CD4-positive, alpha-beta T cell treated with Interferon alpha-2 for 1 hour (primary cell): ENCODE results near the gene FASTK.

Experiments used
- DNase-seq, 2 donors: peaks; one replicate each; pipeline ENCODE4 v3.0.0-alpha.2; 2020 to 2022

The FASTK gene

GRCh38 chr7:151116603-151117440, 36.2 kb upstream of the FASTK start:
- DNase-seq = no peak

- DNase-seq = no peak
Measured at GRCh38 chr7:151115836-151116418, 35.3 kb upstream of the FASTK start.

GRCh38 chr7:151115121-151115835, 34.7 kb upstream of the FASTK start:
- peak in 1 of 2 donors; percentile 31 for DNase-seq

GRCh38 chr7:151114151-151115090, 33.8 kb upstream of the FASTK start:
- DNase-seq = no peak

- no peak for DNase-seq
Measured at GRCh38 chr7:151113344-151114150, 32.9 kb upstream of the FASTK start.

- DNase-seq = peak; percentile 72 to 80
Measured at GRCh38 chr7:151110941-151111645, 30.5 kb upstream of the FASTK start.

DNA sequence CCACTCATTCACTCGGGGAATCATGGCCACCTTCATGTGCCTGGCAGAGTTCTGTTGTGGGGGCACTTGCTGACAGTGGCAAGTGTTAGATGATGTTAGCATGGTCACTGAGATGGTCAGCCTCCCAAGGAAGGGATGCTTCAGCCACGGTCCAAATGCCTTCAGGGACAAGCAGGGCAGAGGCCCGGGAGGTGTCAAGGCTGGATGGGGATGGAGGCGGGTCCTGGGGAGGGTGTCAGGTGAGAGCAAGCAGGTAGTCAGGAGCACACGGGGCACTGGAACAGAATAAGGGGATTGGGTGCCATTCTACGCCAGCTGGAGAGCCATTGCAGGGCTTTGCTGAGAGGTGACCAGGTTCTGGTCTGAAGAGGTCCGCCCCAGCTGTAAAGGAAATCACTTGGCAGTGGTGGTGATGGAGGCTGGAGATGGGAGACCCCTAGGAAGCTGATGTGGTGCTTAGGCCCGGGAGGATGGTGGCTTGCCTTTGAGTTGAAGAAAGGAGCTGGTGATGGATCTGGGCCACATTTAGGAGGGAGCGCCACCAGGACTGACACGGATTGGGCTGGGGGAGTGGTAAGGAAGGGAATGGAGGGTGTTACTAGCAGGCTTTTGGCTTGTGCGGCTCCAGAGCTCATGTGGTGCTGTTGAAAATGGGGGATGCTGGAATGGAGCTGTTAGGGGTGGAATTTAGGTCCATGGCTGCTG, 29.8 kb upstream of the FASTK start:
- no peak for DNase-seq

DNA sequence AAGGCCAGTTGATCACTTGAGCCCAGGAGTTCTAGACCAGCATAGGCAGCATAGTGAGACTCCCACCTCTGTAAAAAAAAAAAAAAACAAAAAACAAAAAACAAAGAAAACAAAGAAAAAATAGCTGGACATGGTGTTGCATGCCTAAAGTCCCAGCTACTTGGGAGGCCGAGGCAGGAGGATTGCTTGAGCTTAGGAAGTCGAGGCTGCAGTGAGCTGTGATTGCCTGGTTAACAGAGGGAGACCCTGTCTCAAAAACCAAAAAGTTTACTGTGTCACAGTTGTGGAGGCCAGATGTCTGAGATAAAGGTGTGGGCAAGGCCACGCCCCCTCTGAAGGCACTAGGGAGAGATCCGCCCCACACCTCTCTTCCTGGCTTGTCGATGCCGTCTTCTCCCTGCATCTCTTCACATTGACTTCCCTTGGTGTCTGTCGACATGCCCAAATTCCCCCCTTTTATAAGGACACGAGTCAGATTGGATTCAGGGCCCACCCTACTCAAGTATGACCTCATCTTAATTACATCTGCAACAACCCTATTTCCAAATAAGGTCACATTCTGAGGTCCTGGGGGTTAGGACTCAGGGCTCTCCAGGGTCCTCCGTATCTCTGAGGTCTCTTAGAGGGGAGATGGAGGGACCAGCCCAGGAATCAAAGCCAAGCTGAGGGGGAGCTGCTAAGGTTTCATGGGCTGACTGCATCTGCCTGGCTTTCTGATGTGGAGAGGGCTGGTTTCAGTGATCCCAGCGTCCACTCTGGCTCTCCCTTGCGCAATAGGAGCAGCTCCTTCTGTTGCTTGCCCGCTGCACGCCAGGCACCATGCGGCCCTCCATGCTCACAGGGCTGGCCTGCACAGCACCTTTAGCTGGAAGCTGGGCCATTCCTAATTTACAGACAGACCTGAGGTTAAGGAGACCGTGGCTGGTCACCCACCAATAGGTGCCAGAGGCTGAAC, 28.8 kb upstream of the FASTK start:
- no peak for DNase-seq

DNA sequence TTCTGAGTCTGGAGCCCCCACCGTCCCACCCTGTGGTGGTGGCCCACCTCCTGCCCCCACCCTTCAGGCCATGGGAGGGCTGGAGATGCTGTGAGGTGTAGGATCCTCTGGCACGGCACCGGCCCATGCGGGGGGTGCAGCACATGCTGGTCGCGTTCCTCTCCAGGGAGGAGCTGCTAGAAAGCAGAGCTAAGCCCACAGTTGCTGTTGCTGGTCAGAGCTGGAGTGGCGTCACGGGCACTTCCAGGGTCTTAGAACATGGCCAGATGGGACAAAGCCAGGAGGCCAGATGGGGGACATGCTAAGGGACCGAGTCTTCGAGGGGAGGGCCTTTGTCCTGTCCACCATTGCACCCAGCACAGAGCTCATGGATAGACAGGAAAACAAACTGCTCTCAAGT, 27.3 kb upstream of the FASTK start:
- DNase-seq = no peak

GRCh38 chr7:151104411-151105235, 24.0 kb upstream of the FASTK start:
- no peak for DNase-seq

GRCh38 chr7:151103973-151104372, 23.4 kb upstream of the FASTK start:
- DNase-seq = no peak

GRCh38 chr7:151102991-151103390, 22.4 kb upstream of the FASTK start:
- DNase-seq = no peak

DNA sequence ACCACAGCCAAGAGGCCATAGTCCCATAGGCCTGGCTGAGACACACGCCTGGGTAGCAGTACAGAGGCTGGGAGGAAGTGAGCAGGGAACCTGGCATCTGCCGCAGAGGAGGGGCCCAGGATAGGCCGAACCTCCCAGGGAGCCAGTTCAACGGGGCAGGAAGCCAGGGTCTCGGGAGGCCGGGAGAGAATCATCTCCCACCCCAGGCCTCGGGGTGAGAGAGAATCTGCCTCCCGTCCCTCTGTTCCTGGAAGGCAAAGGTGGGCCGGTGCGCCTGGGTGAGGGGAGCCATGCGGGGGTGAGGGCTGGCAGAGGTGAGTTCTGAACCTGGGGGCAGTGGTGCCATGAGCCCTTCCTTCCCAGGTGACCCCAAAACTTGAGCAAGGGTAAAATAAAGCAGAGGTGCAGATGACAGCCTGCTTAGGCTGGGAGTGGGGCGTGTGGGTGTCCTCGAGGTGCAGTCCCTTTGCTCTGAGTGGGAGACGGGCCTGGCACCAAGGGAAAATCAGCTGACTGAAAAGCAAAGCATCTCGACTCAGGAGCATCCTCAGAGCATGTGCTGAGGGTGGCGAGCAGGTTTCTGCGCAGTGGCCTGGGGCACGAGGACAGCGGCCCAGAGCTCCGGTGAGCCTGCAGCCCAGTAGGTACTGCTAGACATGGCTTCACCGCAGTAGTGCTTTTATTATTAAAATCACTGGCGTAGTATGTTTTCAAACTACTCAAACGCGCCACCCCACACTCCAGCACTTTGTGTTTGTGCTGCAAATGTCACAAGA, 21.2 kb upstream of the FASTK start:
- DNase-seq = no peak

GRCh38 chr7:151100921-151101320, 20.3 kb upstream of the FASTK start:
- DNase-seq = no peak

- DNase-seq = no peak
Measured at GRCh38 chr7:151099486-151100211, 19.0 kb upstream of the FASTK start.

DNA sequence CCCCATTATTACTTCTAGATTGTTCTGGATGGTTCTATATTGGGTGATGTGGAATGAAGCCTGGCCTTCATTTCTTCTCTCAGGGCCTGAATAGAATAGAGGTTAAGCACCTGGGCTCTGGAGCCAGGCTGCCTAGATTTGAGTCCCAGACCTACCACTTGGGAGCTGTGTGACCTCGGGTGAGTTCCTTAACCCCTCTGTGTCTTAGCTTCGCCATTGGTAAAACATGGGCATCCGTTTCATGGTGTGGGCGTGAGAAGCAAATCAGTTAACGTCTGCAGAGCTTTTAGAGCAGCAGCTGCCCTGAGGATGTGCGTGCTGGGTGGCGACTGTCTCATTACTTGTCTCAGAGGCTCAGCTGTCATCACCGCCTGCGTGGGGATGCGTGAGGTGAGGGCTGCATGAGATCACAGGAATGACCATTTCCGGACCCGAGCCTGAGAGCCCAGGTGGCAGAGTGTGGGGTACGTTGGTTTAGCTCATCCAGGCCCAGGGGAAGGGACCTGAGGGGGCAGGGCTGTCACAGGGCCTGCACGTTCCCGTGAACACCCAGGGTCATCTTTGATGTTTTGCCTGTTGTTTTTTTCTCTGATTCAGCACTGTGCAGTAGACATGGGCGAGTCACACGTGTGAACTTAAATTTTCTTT, 15.3 kb upstream of the FASTK start:
- DNase-seq = no peak
